ENCODE measurements around the gene SH3TC2. TPM values are rescaled to one million over a fixed set of nuclear protein-coding genes. Genes with fewer than 3 reads are reported as not detected.
"Not testable (repeated sequence)": the region's sequence is repeated elsewhere in the genome, so short reads cannot be mapped to it uniquely, and the experiment has no call there.

SH3TC2 gene
- total RNA-seq, 1 donor from 2014 or later: 1.4 TPM

GRCh38 chr5:149080294-149080693 lies 17.4 kb upstream of the SH3TC2 start:
- TF ChIP-seq, protein P1, sequence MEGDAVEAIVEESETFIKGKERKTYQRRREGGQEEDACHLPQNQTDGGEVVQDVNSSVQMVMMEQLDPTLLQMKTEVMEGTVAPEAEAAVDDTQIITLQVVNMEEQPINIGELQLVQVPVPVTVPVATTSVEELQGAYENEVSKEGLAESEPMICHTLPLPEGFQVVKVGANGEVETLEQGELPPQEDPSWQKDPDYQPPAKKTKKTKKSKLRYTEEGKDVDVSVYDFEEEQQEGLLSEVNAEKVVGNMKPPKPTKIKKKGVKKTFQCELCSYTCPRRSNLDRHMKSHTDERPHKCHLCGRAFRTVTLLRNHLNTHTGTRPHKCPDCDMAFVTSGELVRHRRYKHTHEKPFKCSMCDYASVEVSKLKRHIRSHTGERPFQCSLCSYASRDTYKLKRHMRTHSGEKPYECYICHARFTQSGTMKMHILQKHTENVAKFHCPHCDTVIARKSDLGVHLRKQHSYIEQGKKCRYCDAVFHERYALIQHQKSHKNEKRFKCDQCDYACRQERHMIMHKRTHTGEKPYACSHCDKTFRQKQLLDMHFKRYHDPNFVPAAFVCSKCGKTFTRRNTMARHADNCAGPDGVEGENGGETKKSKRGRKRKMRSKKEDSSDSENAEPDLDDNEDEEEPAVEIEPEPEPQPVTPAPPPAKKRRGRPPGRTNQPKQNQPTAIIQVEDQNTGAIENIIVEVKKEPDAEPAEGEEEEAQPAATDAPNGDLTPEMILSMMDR (IDR thresholded peaks at IDR 0.05): no peak
- no peak overlapping the region for H3K4me3 ChIP-seq
- H3K4me1 ChIP-seq: no peaks in the 10 kb centered on the region
- no peaks in the 10 kb centered on the region for H3K9me3 ChIP-seq
- intact Hi-C loops (cut with DNase I): no loop called here
- no peaks in the 10 kb centered on the region for H3K27me3 ChIP-seq
- ATAC-seq: no peak
- DNase-seq: no peak
- H3K27ac ChIP-seq: no peak overlapping the region
- no peaks in the 10 kb centered on the region for H3K36me3 ChIP-seq

DNA sequence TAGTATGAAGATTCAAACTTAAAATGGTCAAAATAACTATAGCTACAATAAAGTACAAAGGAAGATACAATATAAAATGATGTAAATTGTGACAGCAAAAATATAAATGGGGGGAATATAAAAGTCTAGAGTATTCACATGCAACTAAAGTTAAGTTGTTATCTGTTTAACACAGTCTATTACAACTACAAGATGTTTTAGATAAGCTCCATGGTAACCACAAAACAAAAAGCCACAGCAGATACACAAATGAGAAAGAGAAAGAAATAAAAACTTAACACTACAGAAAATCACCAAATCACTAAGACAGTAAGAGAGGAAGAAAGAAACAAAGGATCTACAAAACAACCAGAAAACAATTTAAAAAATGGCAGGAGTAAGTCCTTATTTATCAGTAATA lies 17.0 kb upstream of the SH3TC2 start:
- intact Hi-C loops (cut with DNase I): no loop called here

DNA sequence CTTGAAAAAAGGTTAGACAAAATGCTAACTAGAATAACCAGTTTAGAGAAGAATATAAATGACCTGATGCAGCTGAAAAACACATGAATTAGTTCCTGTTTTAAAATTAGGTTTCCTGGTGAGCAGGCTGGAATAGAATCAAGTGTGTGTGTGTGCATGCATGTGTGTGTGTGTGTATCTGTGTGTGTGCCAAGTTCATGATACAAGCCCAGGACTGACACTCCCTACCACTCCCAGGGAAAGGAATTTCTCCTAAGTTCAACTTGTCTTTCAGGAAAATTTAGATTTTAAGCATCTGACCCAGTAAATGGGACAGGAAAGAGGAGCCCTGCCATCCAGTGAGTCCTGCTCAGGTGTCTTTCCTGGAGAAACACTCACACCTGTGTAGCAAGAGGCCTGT lies 11.2 kb upstream of the SH3TC2 start:
- intact Hi-C loops (cut with DNase I); H3K36me3 ChIP-seq; DNase-seq; H3K4me3 ChIP-seq; H3K27ac ChIP-seq; H3K4me1 ChIP-seq; H3K9me3 ChIP-seq; H3K27me3 ChIP-seq: not testable (repeated sequence)
- peak; percentile 43 for ATAC-seq

More for the DNA sequence above, 17.0 kb upstream of the SH3TC2 start:
- no peak for DNase-seq
- Histone ChIP-seq H3K27ac (no peak overlapping the region), H3K27me3 (no peaks in the 10 kb centered on the region), H3K9me3 (no peaks in the 10 kb centered on the region), H3K4me1 (no peaks in the 10 kb centered on the region), H3K4me3 (no peak overlapping the region), H3K36me3 (no peaks in the 10 kb centered on the region)
- TF ChIP-seq, protein P1 (IDR thresholded peaks at IDR 0.05): no peak
- no peak for ATAC-seq

DNA sequence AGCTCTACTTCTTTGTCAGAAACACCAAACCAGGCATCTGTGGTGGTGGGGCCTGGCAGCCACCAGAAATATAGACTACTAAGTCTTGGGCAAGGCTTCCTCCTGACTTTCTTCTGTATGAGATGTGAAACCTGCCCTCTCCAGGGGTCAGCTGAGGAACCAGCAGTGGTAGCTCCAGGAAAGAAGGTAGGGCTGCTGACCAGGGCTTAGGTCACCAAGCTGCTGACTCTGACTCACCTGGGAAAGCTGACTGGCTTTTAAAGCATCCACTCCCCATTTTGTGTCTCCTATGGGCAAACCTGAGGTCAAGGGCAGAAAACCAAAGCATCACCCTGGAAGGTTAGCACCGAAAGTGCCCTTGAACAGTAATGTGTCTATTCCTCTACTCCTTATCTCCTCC lies 10.4 kb upstream of the SH3TC2 start:
- no peak for DNase-seq
- no peaks in the 10 kb centered on the region for H3K9me3 ChIP-seq
- TF ChIP-seq, protein P1 (IDR thresholded peaks at IDR 0.05): no peak
- no peak for ATAC-seq
- H3K27me3 ChIP-seq: no peaks in the 10 kb centered on the region
- H3K36me3 ChIP-seq: no peaks in the 10 kb centered on the region
- H3K27ac ChIP-seq: no peak overlapping the region
- intact Hi-C loops (cut with DNase I): no loop called here
- H3K4me1 ChIP-seq: no peaks in the 10 kb centered on the region
- no peak overlapping the region for H3K4me3 ChIP-seq

DNA sequence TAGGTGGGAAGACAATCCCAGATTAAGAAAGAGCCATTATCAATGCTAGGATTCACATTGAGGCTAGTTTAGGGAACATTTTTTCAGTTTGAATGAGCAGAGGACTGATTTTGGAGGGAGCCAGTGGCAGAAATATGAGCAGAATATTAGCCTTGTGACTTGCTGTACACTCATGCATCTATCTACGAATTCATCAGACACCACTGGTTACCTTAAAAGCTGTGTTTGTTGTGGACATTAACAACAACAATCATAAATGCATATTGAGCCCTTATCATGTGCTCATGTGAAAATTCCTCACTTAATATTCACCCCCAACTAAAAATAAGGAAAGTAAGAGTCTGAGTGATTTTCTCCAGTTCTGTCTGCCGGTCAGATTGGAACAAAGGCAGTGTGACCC lies 9.9 kb upstream of the SH3TC2 start:
- Histone ChIP-seq H3K4me3 (no peak overlapping the region), H3K9me3 (no peaks in the 10 kb centered on the region), H3K36me3 (no peaks in the 10 kb centered on the region), H3K27ac (no peak overlapping the region), H3K27me3 (no peaks in the 10 kb centered on the region), H3K4me1 (no peaks in the 10 kb centered on the region)
- DNase-seq (no peak), ATAC-seq (no peak)
- intact Hi-C loops (cut with DNase I): no loop called here
- TF ChIP-seq, protein P1 (IDR thresholded peaks at IDR 0.05): no peak

- intact Hi-C loops (cut with DNase I): no loop called here
- no peaks in the 10 kb centered on the region for H3K9me3 ChIP-seq
- no peak for DNase-seq
These were observed 9.5 kb upstream of the SH3TC2 start for GRCh38 chr5:149072376-149072775.

More at GRCh38 chr5:149072376-149072775, 9.5 kb upstream of the SH3TC2 start:
- Histone ChIP-seq H3K36me3 (no peaks in the 10 kb centered on the region), H3K27me3 (no peaks in the 10 kb centered on the region), H3K4me3 (no peak overlapping the region), H3K27ac (no peak overlapping the region), H3K4me1 (no peaks in the 10 kb centered on the region)
- no peak for ATAC-seq
- TF ChIP-seq, protein P1 (IDR thresholded peaks at IDR 0.05): no peak

All from upper lobe of right lung (tissue), 1 donor.